CD4-positive, alpha-beta T cell (primary cell): ENCODE results near the gene PSMD3. TPM values are rescaled to one million over a fixed set of nuclear protein-coding genes. Genes with fewer than 3 reads are reported as not detected.
"Not testable (repeated sequence)": the region's sequence is repeated elsewhere in the genome, so short reads cannot be mapped to it uniquely, and the experiment has no call there.

Source experiments
- ATAC-seq: fragments of 200-7000 bp; cut with Tn5 transposase; one replicate; pipeline ENCODE4 v1.10.0; 2022; ENCODE audit warnings: mild to moderate bottlenecking; ENCODE audit not compliant: poor library complexity
- CTCF ChIA-PET: fragments of 350-600 bp; sonication (Branson Sonifier 250); formaldehyde crosslinking; loops from one replicate; lab custom pipeline; 2021; ENCODE audit warnings: antibody characterized with exemption, inconsistent platforms; lab: Charles Lee
- POLR2A ChIA-PET: fragments of 350-600 bp; sonication (Branson Sonifier 250); formaldehyde crosslinking; loops from one replicate; lab custom pipeline; 2021; ENCODE audit warnings: antibody characterized with exemption, inconsistent platforms; lab: Charles Lee
- DNase-seq, 14 experiments: peaks; one replicate each; pipeline ENCODE4 v3.0.0-alpha.2; 2013 to 2020; ENCODE audit warnings: mixed read lengths in 2 of 14
- H3K27ac ChIP-seq, 2 donors: one replicate each; pipeline versions ENCODE4 v1.5.1 to v1.7.0; 2013; ENCODE audit warnings: low read length in 2 of 2, low read depth in 1 of 2, mild to moderate bottlenecking in 1 of 2
- H3K27me3 ChIP-seq, 2 experiments: 1 replicate in 1 of 2; 2 replicates in 1 of 2; pipeline versions ENCODE4 v1.6.1 to v1.7.0; 2013; ENCODE audit warnings: low read length in 2 of 2, control low read depth in 1 of 2, mild to moderate bottlenecking in 1 of 2, moderate library complexity in 1 of 2; ENCODE audit not compliant: insufficient read depth in 2 of 2, control insufficient read depth in 1 of 2
- H3K36me3 ChIP-seq: one replicate; pipeline ENCODE4 v1.6.1; 2013; ENCODE audit warnings: low read length, control low read depth; ENCODE audit not compliant: insufficient read depth
- H3K4me1 ChIP-seq: one replicate; pipeline ENCODE4 v1.6.1; 2013; ENCODE audit warnings: low read length, control low read depth; ENCODE audit not compliant: insufficient read depth
- H3K4me3 ChIP-seq: one replicate; pipeline ENCODE4 v1.5.1; 2013; ENCODE audit warnings: mild to moderate bottlenecking, low read length, moderate library complexity
- H3K9me3 ChIP-seq, 2 experiments: 1 replicate in 1 of 2; 2 replicates in 1 of 2; pipeline versions ENCODE4 v1.6.1 to v1.7.0; 2013; ENCODE audit warnings: low read length in 2 of 2, mild to moderate bottlenecking in 2 of 2, control low read depth in 1 of 2, moderate library complexity in 1 of 2; ENCODE audit not compliant: control insufficient read depth in 1 of 2, insufficient read depth in 1 of 2
- H3K27ac Mint-ChIP-seq: one replicate; pipeline ENCODE4 v1.8.0; 2020; ENCODE audit warnings: mixed read lengths
- H3K27me3 Mint-ChIP-seq: one replicate; pipeline ENCODE4 v1.8.0; 2021; ENCODE audit warnings: mixed read lengths
- H3K36me3 Mint-ChIP-seq: one replicate; pipeline ENCODE4 v1.8.0; 2021; ENCODE audit warnings: low read depth, mixed read lengths
- H3K4me1 Mint-ChIP-seq: one replicate; pipeline ENCODE4 v1.8.0; 2021; ENCODE audit warnings: low read depth, mixed read lengths
- H3K4me3 Mint-ChIP-seq: one replicate; pipeline ENCODE4 v1.8.0; 2020; ENCODE audit warnings: mild to moderate bottlenecking, mixed read lengths
- H3K9me3 Mint-ChIP-seq: one replicate; pipeline ENCODE4 v1.8.0; 2020; ENCODE audit warnings: mixed read lengths
- intact Hi-C, 2 experiments: fragments of 100-400 bp; cut with DNase I in 1 of 2; cut with micrococcal nuclease in 1 of 2; formaldehyde crosslinking; loops; one replicate each; pipeline versions ENCODE4 v1.15.1 to v1.9.0; 2023 to 2025; cut with DNase I, micrococcal nuclease
- total RNA-seq, 174 experiments: library from RNA in 2 of 174; stranded (reverse) in 2 of 174; gene quantifications; one replicate each; pipeline ENCODE4 v1.2.3 and lab custom pipeline; 2021 to 2026
- TF ChIP-seq, protein P1 (sequence below): fragments of 200-600 bp; IDR thresholded peaks from one replicate; pipeline ENCODE4 v1.8.0; 2022; ENCODE audit warnings: antibody characterized with exemption, mild to moderate bottlenecking

The PSMD3 gene
- total RNA-seq, 2 experiments from 2014 or later, result 66.7 to 71.9 TPM

GRCh38 chr17:40004712-40005111 is 24.1 kb downstream of the PSMD3 start:
- ATAC-seq, result no peak
- H3K36me3 ChIP-seq, result no peaks in the 10 kb centered on the region
- Mint-ChIP-seq H3K4me3 (no peak overlapping the region), H3K36me3 (no peaks in the 10 kb centered on the region), H3K27me3 (no peaks in the 10 kb centered on the region), H3K27ac (no peak overlapping the region), H3K4me1 (no peaks in the 10 kb centered on the region), H3K9me3 (no peaks in the 10 kb centered on the region)
- TF ChIP-seq, protein P1, sequence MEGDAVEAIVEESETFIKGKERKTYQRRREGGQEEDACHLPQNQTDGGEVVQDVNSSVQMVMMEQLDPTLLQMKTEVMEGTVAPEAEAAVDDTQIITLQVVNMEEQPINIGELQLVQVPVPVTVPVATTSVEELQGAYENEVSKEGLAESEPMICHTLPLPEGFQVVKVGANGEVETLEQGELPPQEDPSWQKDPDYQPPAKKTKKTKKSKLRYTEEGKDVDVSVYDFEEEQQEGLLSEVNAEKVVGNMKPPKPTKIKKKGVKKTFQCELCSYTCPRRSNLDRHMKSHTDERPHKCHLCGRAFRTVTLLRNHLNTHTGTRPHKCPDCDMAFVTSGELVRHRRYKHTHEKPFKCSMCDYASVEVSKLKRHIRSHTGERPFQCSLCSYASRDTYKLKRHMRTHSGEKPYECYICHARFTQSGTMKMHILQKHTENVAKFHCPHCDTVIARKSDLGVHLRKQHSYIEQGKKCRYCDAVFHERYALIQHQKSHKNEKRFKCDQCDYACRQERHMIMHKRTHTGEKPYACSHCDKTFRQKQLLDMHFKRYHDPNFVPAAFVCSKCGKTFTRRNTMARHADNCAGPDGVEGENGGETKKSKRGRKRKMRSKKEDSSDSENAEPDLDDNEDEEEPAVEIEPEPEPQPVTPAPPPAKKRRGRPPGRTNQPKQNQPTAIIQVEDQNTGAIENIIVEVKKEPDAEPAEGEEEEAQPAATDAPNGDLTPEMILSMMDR, result no peak
- ChIA-PET CTCF (no interaction called here), POLR2A (no interaction called here)
- intact Hi-C loops, result no loop called here
- no peaks in the 10 kb centered on the region for H3K27me3 ChIP-seq
- no peaks in the 10 kb centered on the region for H3K4me1 ChIP-seq
- no peaks in the 10 kb centered on the region for H3K9me3 ChIP-seq
- H3K4me3 ChIP-seq, result no peak overlapping the region
- no peak for DNase-seq
- no peak overlapping the region for H3K27ac ChIP-seq

DNA sequence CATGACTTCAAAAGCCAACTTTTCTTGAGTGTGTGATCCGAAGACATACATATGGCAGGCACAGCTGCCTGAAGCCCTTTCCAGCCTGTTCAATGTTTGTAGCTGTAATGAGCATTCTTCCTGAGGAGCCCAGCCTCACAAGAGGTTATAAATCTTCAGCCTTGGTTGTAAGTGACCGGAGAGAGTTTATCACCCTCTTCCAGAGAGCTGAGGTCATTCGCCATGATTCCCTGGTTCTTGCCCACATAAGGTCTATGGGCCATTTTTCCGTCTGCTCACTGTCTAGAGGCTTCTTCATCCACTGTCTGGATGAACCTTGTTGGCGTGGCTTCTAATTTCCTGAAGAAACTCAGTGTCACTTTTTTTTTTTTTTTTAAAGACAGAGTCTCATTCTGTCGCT is 24.9 kb downstream of the PSMD3 start:
- Histone ChIP-seq H3K27ac (no peak overlapping the region), H3K27me3 (no peaks in the 10 kb centered on the region), H3K36me3 (no peaks in the 10 kb centered on the region), H3K9me3 (no peaks in the 10 kb centered on the region), H3K4me1 (peaks cover 7% of the 10 kb centered on the region), H3K4me3 (no peak overlapping the region)
- Mint-ChIP-seq H3K27ac (no peak overlapping the region), H3K9me3 (no peaks in the 10 kb centered on the region), H3K36me3 (no peaks in the 10 kb centered on the region), H3K4me1 (peaks cover 8% of the 10 kb centered on the region), H3K4me3 (no peak overlapping the region), H3K27me3 (no peaks in the 10 kb centered on the region)
- TF ChIP-seq, protein P1, result no peak
- ATAC-seq (no peak), DNase-seq (no peak)
- ChIA-PET CTCF (no interaction called here), POLR2A (no interaction called here)
- intact Hi-C loops, result no loop called here

DNA sequence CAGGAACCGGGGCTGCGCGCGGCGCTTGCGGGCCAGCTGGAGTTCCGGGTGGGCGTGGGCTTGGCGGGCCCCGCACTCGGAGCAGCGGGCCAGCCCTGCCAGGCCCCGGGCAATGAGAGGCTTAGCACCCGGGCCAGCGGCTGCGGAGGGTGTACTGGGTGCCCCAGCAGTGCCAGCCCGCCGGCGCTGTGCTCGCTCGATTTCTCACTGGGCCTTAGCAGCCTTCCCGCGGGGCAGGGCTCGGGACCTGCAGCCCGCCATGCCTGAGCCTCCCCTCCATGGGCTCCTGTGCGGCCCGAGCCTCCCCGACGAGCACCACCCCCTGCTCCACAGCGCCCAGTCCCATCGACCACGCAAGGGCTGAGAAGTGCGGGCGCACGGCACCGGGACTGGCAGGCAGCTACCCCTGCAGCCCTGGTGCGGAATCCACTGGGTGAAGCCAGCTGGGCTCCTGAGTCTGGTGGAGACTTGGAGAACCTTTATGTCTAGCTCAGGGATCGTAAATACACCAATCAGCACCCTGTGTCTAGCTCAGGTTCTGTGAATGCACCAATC is 30.4 kb downstream of the PSMD3 start:
- H3K9me3 Mint-ChIP-seq, H3K4me3 Mint-ChIP-seq, ATAC-seq, H3K27ac ChIP-seq, H3K27ac Mint-ChIP-seq, H3K36me3 Mint-ChIP-seq, H3K9me3 ChIP-seq, H3K4me3 ChIP-seq, POLR2A ChIA-PET, H3K27me3 Mint-ChIP-seq, H3K36me3 ChIP-seq, DNase-seq, CTCF ChIA-PET, H3K27me3 ChIP-seq: not testable (repeated sequence)
- peaks cover 13% of the 10 kb centered on the region for H3K4me1 ChIP-seq
- peaks cover 14% of the 10 kb centered on the region for H3K4me1 Mint-ChIP-seq
- intact Hi-C loops, result loop anchor here in 1 of 2 experiments (5.0 kb wide), 1 partner anchor 346 kb away; no protein-coding TSS in a partner anchor

GRCh38 chr17:40012017-40012647 is 31.5 kb downstream of the PSMD3 start:
- intact Hi-C loops, result loop anchor here in 1 of 2 experiments (2.0 to 5.0 kb wide), 3 partner anchors 157 to 345 kb away; no protein-coding TSS in a partner anchor
- H3K9me3 ChIP-seq, H3K27ac ChIP-seq, H3K4me3 Mint-ChIP-seq, H3K27me3 Mint-ChIP-seq, H3K36me3 ChIP-seq, H3K27me3 ChIP-seq, H3K4me3 ChIP-seq, H3K36me3 Mint-ChIP-seq, ATAC-seq, H3K27ac Mint-ChIP-seq, DNase-seq, H3K9me3 Mint-ChIP-seq: not testable (repeated sequence)
- H3K4me1 Mint-ChIP-seq, result peaks cover 14% of the 10 kb centered on the region
- H3K4me1 ChIP-seq, result peaks cover 13% of the 10 kb centered on the region
- CTCF ChIA-PET, result interaction anchor here (2.0 kb wide), 1 partner anchor 179 kb away, joined by 10 read pairs; no protein-coding TSS in a partner anchor
- POLR2A ChIA-PET, result interaction anchor here (1.1 kb wide), 1 partner anchor 13 kb away, joined by 3 read pairs; no protein-coding TSS in a partner anchor
